ENCODE results near the gene MAD1L1. TPM values are rescaled to one million over a fixed set of nuclear protein-coding genes. Genes with fewer than 3 reads are reported as not detected.
"Not testable (repeated sequence)": the region's sequence is repeated elsewhere in the genome, so short reads cannot be mapped to it uniquely, and the experiment has no call there.

MAD1L1 gene
- total and polyA plus RNA-seq, 10 donors = 47.3 to 118 (median 68.2) TPM

- intact Hi-C loops (cut with DNase I; ENCODE audit: low total_unique reads) = no loop called here
- WGBS, 5 donors = 90 to 96% (median 94%) methylated on average over 22 of the region's 22 CpGs
- H3K9me3 ChIP-seq = no peaks in the 10 kb centered on the region
- no peak overlapping the region for H3K4me3 ChIP-seq
- H3K27ac ChIP-seq = no peak overlapping the region
- peaks cover 0 to 42% (median 0%) of the 10 kb centered on the region in 6 donors for H3K36me3 ChIP-seq
- peaks cover 0 to 18% (median 4%) of the 10 kb centered on the region in 6 donors for H3K4me1 ChIP-seq
- TF ChIP-seq CTCF (IDR thresholded peaks at IDR 0.05 in 8 of 11, conservative IDR thresholded peaks at IDR 0.05 in 3 of 11) = no peak
- no peak for DNase-seq
- H3K27me3 ChIP-seq (replicated peaks in 1 of 7) = no peaks in the 10 kb centered on the region
Observed at GRCh38 chr7:2163600-2164555, 68.9 kb downstream of the MAD1L1 start.

- Histone ChIP-seq H3K27me3 (replicated peaks in 1 of 7) (no peaks in the 10 kb centered on the region), H3K36me3 (peaks cover 0 to 35% (median 0%) of the 10 kb centered on the region in 6 donors), H3K4me1 (peaks cover 0 to 18% (median 4%) of the 10 kb centered on the region in 6 donors), H3K9me3 (no peaks in the 10 kb centered on the region), H3K27ac (no peak overlapping the region), H3K4me3 (no peak overlapping the region)
- intact Hi-C loops (cut with DNase I; ENCODE audit: low total_unique reads) = no loop called here
- TF ChIP-seq CTCF (IDR thresholded peaks at IDR 0.05 in 8 of 11, conservative IDR thresholded peaks at IDR 0.05 in 3 of 11) (no peak), POLR2A (IDR thresholded peaks at IDR 0.05) (no peak), POLR2AphosphoS5 (IDR thresholded peaks at IDR 0.05) (no peak)
- DNase-seq = no peak
- WGBS, 5 donors = 79 to 89% (median 88%) methylated on average over 4 of the region's 4 CpGs
Observed at GRCh38 chr7:2162959-2163358, 69.8 kb downstream of the MAD1L1 start.

GRCh38 chr7:2162004-2162902 is 70.5 kb downstream of the MAD1L1 start:
- 76 to 81% (median 79%) methylated on average over 12 to 17 of the region's 17 CpGs for WGBS, 5 donors
- H3K36me3 ChIP-seq = peaks cover 0 to 29% (median 0%) of the 10 kb centered on the region in 6 donors

GRCh38 chr7:2159176-2159520 is 73.6 kb downstream of the MAD1L1 start:
- Histone ChIP-seq H3K9me3 (no peaks in the 10 kb centered on the region), H3K27ac (no peak overlapping the region), H3K4me3 (no peak overlapping the region), H3K27me3 (replicated peaks in 1 of 7) (no peaks in the 10 kb centered on the region), H3K36me3 (peaks cover 0 to 32% (median 0%) of the 10 kb centered on the region in 6 donors), H3K4me1 (peaks cover 0 to 10% (median 3%) of the 10 kb centered on the region in 6 donors)
- intact Hi-C loops (cut with DNase I; ENCODE audit: low total_unique reads) = no loop called here
- TF ChIP-seq POLR2A (IDR thresholded peaks at IDR 0.05) = no peak
- TF ChIP-seq CTCF (IDR thresholded peaks at IDR 0.05 in 8 of 11, conservative IDR thresholded peaks at IDR 0.05 in 3 of 11) = no peak
- DNase-seq = peak; percentile 58
- 93 to 98% (median 96%) methylated on average over 5 to 8 of the region's 8 CpGs for WGBS, 5 donors

More at GRCh38 chr7:2162004-2162902, 70.5 kb downstream of the MAD1L1 start:
- intact Hi-C loops (cut with DNase I; ENCODE audit: low total_unique reads); DNase-seq; H3K4me3 ChIP-seq; H3K27ac ChIP-seq; H3K9me3 ChIP-seq; H3K27me3 ChIP-seq (replicated peaks in 1 of 7): not testable (repeated sequence)
- H3K4me1 ChIP-seq = peaks cover 0 to 18% (median 4%) of the 10 kb centered on the region in 6 donors
